OCI-LY1 (cell line): ENCODE data around the gene PCDHB9.

ENCODE experiments used
- EZH2 ChIP-seq: fragments of 200-600 bp; sonication (generic), shearing (Covaris generic); IDR thresholded peaks from 2 replicates; pipeline ENCODE4 v1.8.0; 2017; ENCODE audit warnings: borderline replicate concordance, mixed run types, mild to moderate bottlenecking, antibody characterized with exemption, low read length, moderate library complexity, mixed read lengths
- TF ChIP-seq, protein P1 (sequence below): fragments of 200-600 bp; sonication (generic), shearing (Covaris generic); IDR thresholded peaks from 2 replicates; pipeline ENCODE4 v1.5.1; 2017; ENCODE audit warnings: mild to moderate bottlenecking, antibody characterized with exemption, low read length, moderate library complexity, mixed read lengths

DNA sequence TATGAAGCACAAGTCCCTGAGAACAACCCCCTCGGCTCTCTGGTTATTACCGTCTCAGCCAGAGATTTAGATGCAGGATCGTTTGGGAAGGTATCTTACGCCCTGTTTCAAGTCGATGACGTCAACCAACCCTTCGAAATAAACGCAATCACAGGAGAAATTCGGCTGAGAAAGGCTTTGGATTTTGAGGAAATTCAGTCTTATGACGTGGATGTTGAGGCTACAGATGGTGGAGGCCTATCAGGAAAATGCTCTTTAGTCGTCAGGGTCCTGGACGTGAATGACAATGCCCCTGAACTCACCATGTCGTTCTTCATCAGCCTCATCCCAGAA is 36.0 kb upstream of the PCDHB9 start:
- TF ChIP-seq, protein P1, sequence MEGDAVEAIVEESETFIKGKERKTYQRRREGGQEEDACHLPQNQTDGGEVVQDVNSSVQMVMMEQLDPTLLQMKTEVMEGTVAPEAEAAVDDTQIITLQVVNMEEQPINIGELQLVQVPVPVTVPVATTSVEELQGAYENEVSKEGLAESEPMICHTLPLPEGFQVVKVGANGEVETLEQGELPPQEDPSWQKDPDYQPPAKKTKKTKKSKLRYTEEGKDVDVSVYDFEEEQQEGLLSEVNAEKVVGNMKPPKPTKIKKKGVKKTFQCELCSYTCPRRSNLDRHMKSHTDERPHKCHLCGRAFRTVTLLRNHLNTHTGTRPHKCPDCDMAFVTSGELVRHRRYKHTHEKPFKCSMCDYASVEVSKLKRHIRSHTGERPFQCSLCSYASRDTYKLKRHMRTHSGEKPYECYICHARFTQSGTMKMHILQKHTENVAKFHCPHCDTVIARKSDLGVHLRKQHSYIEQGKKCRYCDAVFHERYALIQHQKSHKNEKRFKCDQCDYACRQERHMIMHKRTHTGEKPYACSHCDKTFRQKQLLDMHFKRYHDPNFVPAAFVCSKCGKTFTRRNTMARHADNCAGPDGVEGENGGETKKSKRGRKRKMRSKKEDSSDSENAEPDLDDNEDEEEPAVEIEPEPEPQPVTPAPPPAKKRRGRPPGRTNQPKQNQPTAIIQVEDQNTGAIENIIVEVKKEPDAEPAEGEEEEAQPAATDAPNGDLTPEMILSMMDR = no peak
- no peak for TF ChIP-seq EZH2
